ENCODE data around the gene RNF167.

The RNF167 gene

GRCh38 chr17:4951486-4951885, 11.4 kb downstream of the RNF167 start:
- FAIRE-seq, result no peak

GRCh38 chr17:4953451-4953961, 13.4 kb downstream of the RNF167 start:
- FAIRE-seq, result no peak
- peak; percentile 31 for DNase-seq (ENCODE audit: low spot score)

More at GRCh38 chr17:4951486-4951885, 11.4 kb downstream of the RNF167 start:
- no peak for DNase-seq (ENCODE audit: low spot score)

GRCh38 chr17:4955091-4955490, 15.0 kb downstream of the RNF167 start:
- no peak for DNase-seq (ENCODE audit: low spot score)
- FAIRE-seq, result no peak

- DNase-seq (ENCODE audit: low spot score) (no peak), FAIRE-seq (no peak)
Observed at GRCh38 chr17:4956493-4957061, 16.5 kb downstream of the RNF167 start.

- FAIRE-seq (no peak), DNase-seq (ENCODE audit: low spot score) (no peak)
Observed at GRCh38 chr17:4958102-4958501, 18.0 kb downstream of the RNF167 start.

- DNase-seq (ENCODE audit: low spot score) (no peak), FAIRE-seq (no peak)
Observed at GRCh38 chr17:4959261-4959965, 19.3 kb downstream of the RNF167 start.

- DNase-seq (ENCODE audit: low spot score) (no peak), FAIRE-seq (no peak)
Observed at GRCh38 chr17:4960279-4960922, 20.3 kb downstream of the RNF167 start.

- no peak for DNase-seq (ENCODE audit: low spot score)
- no peak for FAIRE-seq
Observed at GRCh38 chr17:4965311-4965986, 25.4 kb downstream of the RNF167 start.

GRCh38 chr17:4966844-4967538, 26.9 kb downstream of the RNF167 start:
- peak; percentile 100 for DNase-seq (ENCODE audit: low spot score)
- FAIRE-seq, result peak; percentile 95

- peak; percentile 57 for FAIRE-seq
- peak; percentile 87 for DNase-seq (ENCODE audit: low spot score)
Observed at GRCh38 chr17:4967539-4968485, 27.7 kb downstream of the RNF167 start, which contains the start of gene SPAG7. TSS of gene SPAG7 (minus strand) at chr17:4967817. CDS start at chr17:4967804, 13 bp downstream.

- FAIRE-seq (peak; percentile 37), DNase-seq (ENCODE audit: low spot score) (peak; percentile 77)
Observed at GRCh38 chr17:4968486-4969046, 28.5 kb downstream of the RNF167 start.

- peak; percentile 69 for FAIRE-seq
- DNase-seq (ENCODE audit: low spot score), result peak; percentile 87
Observed at GRCh38 chr17:4969047-4969550, 29.0 kb downstream of the RNF167 start.

- peak; percentile 36 for DNase-seq (ENCODE audit: low spot score)
Observed at GRCh38 chr17:4969551-4970173, 29.6 kb downstream of the RNF167 start.

GRCh38 chr17:4970273-4970672, 30.2 kb downstream of the RNF167 start:
- DNase-seq (ENCODE audit: low spot score) (no peak), FAIRE-seq (no peak)

More at GRCh38 chr17:4969551-4970173, 29.6 kb downstream of the RNF167 start:
- FAIRE-seq, result no peak

- DNase-seq (ENCODE audit: low spot score) (no peak), FAIRE-seq (no peak)
Observed at GRCh38 chr17:4971826-4972225, 31.8 kb downstream of the RNF167 start.

GRCh38 chr17:4972322-4972721, 32.3 kb downstream of the RNF167 start:
- FAIRE-seq (no peak), DNase-seq (ENCODE audit: low spot score) (no peak)

- FAIRE-seq, result no peak
- DNase-seq (ENCODE audit: low spot score), result no peak
Observed at GRCh38 chr17:4972752-4973151, 32.7 kb downstream of the RNF167 start.

- no peak for FAIRE-seq
Observed at GRCh38 chr17:4973256-4974114, 33.4 kb downstream of the RNF167 start.

More at GRCh38 chr17:4973256-4974114, 33.4 kb downstream of the RNF167 start:
- no peak for DNase-seq (ENCODE audit: low spot score)
